Ascending aorta (tissue), 2 donors: ENCODE measurements around the gene OR2J2. TPM values are rescaled to one million over a fixed set of nuclear protein-coding genes. Genes with fewer than 3 reads are reported as not detected.
"Not testable (repeated sequence)": the region's sequence is repeated elsewhere in the genome, so short reads cannot be mapped to it uniquely, and the experiment has no call there.

Experiments used
- DNase-seq, 2 donors: peaks; one replicate each; pipeline ENCODE4 v3.0.0-alpha.2; 2019; ENCODE audit warnings: low spot score in 2 of 2
- H3K27ac ChIP-seq, 2 donors: fragments of 200-600 bp; sonication (generic); one replicate each; pipeline ENCODE4 v1.5.1; 2016 to 2017; ENCODE audit warnings: mild to moderate bottlenecking in 1 of 2
- H3K27me3 ChIP-seq: fragments of 200-600 bp; sonication (generic); one replicate; pipeline ENCODE4 v1.5.1; 2017
- H3K36me3 ChIP-seq, 2 donors: fragments of 200-600 bp; sonication (generic); one replicate each; pipeline ENCODE4 v1.5.1; 2016
- H3K4me1 ChIP-seq, 2 donors: fragments of 200-600 bp; sonication (generic); one replicate each; pipeline ENCODE4 v1.5.1; 2016 to 2017; ENCODE audit warnings: mild to moderate bottlenecking in 1 of 2
- H3K4me3 ChIP-seq, 2 donors: fragments of 200-600 bp; sonication (generic); one replicate each; pipeline ENCODE4 v1.5.1; 2016 to 2017; ENCODE audit warnings: mild to moderate bottlenecking in 1 of 2
- H3K9me3 ChIP-seq, 2 donors: fragments of 200-600 bp; sonication (generic); one replicate each; pipeline ENCODE4 v1.5.1; 2016
- CTCF ChIP-seq, 3 experiments: fragments of 200-600 bp in 2 of 3; fragments of 450-650 bp in 1 of 3; sonication (generic) in 2 of 3; IDR thresholded peaks; one replicate each; pipeline ENCODE4 v1.5.1; 2016 to 2019; ENCODE audit warnings: antibody characterized with exemption in 3 of 3, mild to moderate bottlenecking in 1 of 3, moderate library complexity in 1 of 3
- intact Hi-C: fragments of 100-400 bp; cut with DNase I; formaldehyde crosslinking; loops from one replicate; pipeline ENCODE4 v1.15.1; 2023
- total RNA-seq: library from RNA; depleted of rRNA; stranded (reverse); fragments of >200 nt; gene quantifications from one replicate; pipeline ENCODE4 v1.1.0, GENCODE V29; 2016

The OR2J2 gene
- total RNA-seq, 1 donor from 2014 or later = not detected

- no peak for TF ChIP-seq CTCF (IDR thresholded peaks at IDR 0.05)
- H3K36me3 ChIP-seq = no peaks in the 10 kb centered on the region
- intact Hi-C loops = no loop called here
Observed at GRCh38 chr6:29142309-29142708, 28.4 kb upstream of the OR2J2 start.

DNA sequence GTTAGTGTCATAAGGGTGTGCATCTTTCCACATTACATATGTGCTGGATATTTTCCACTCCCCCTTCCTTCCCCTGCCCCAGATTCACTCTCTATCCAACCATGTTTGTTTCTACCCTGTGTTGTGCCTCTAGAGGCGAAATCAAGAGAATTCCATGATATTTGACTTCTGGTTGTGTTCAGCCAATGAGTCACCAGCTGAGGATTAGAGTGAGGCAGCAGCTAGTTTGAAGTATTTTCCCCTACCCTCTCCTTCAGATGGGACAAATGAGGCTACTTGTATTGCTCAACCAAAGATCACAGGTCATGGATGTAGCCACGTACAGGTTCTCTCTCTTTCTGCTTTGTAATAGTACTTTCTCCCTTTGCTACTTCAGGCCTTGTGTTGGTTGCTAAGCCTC is 24.5 kb upstream of the OR2J2 start:
- intact Hi-C loops = no loop called here
- TF ChIP-seq CTCF (IDR thresholded peaks at IDR 0.05) = no peak
- DNase-seq = no peak
- Histone ChIP-seq H3K9me3 (no peaks in the 10 kb centered on the region), H3K27me3 (no peaks in the 10 kb centered on the region), H3K4me3 (no peak overlapping the region), H3K36me3 (no peaks in the 10 kb centered on the region), H3K4me1 (no peaks in the 10 kb centered on the region), H3K27ac (no peak overlapping the region)

More at GRCh38 chr6:29142309-29142708, 28.4 kb upstream of the OR2J2 start:
- no peak overlapping the region for H3K4me3 ChIP-seq
- H3K27me3 ChIP-seq = no peaks in the 10 kb centered on the region
- no peaks in the 10 kb centered on the region for H3K4me1 ChIP-seq
- no peak overlapping the region for H3K27ac ChIP-seq
- H3K9me3 ChIP-seq = no peaks in the 10 kb centered on the region
- DNase-seq = no peak

DNA sequence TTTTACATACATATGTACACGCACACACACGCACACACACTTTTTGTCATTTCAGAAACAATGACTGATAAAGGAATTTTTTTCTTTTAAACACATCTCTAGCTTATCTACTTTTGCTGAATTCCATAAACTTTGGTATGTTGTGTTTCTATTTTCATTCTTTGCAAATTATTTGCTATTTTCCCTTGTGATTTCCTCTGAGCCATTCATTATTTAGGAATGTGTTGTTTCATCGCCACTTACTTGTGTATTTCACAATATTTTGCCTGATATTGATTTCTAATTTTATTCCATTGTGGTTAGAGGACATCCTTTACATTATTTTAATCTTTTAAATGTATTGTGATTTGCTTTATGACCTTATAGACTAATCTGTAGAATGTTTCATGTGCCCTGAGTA is 23.6 kb upstream of the OR2J2 start:
- Histone ChIP-seq H3K27ac (no peak overlapping the region), H3K36me3 (no peaks in the 10 kb centered on the region), H3K4me1 (no peaks in the 10 kb centered on the region), H3K27me3 (no peaks in the 10 kb centered on the region), H3K4me3 (no peak overlapping the region), H3K9me3 (no peaks in the 10 kb centered on the region)
- TF ChIP-seq CTCF (IDR thresholded peaks at IDR 0.05) = no peak
- DNase-seq = no peak
- intact Hi-C loops = no loop called here

DNA sequence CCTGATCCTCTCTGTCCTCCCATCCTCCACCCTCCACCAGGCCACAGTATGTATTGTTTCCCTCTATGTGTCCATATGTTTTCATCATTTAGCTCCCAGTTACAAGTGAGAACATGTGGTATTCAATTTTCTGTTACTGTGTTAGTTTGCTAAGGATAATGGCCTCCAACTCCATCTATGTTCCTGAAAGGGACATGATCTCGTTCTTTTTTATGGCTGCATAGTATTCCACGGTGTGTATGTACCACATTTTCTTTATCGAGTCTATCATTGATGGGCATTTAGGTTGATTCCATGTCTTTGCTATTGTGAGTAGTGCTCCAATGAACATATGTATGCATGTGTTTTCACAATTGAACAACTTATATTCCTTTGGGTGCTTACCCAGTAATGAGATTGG is 21.3 kb upstream of the OR2J2 start:
- H3K4me1 ChIP-seq, H3K4me3 ChIP-seq, H3K27ac ChIP-seq, H3K27me3 ChIP-seq, H3K9me3 ChIP-seq, intact Hi-C loops, DNase-seq, H3K36me3 ChIP-seq: not testable (repeated sequence)

GRCh38 chr6:29153083-29153482 is 17.6 kb upstream of the OR2J2 start:
- Histone ChIP-seq H3K4me1 (no peaks in the 10 kb centered on the region), H3K9me3 (no peaks in the 10 kb centered on the region), H3K4me3 (no peak overlapping the region), H3K27ac (no peak overlapping the region), H3K27me3 (no peaks in the 10 kb centered on the region), H3K36me3 (no peaks in the 10 kb centered on the region)
- no peak for DNase-seq
- no peak for TF ChIP-seq CTCF (IDR thresholded peaks at IDR 0.05)
- intact Hi-C loops = no loop called here

DNA sequence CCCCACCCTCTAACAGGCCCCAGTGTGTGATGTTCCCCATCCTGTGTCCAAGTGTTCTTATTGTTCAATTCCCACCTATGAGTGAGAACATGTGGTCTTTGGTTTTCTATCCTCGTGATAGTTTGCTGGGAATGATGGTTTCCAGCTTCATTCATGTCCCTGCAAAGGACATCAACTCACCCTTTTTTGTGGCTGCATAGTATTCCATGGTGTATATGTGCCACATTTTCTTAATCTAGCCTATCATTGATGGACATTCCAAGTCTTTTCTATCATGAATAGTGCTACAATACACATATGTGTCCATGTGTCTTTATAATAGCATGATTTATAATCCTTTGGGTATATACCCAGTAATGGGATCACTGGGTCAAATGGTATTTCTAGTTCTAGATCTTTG is 15.5 kb upstream of the OR2J2 start:
- H3K27me3 ChIP-seq, H3K27ac ChIP-seq, H3K4me3 ChIP-seq, DNase-seq, H3K36me3 ChIP-seq, H3K4me1 ChIP-seq, intact Hi-C loops, H3K9me3 ChIP-seq: not testable (repeated sequence)

DNA sequence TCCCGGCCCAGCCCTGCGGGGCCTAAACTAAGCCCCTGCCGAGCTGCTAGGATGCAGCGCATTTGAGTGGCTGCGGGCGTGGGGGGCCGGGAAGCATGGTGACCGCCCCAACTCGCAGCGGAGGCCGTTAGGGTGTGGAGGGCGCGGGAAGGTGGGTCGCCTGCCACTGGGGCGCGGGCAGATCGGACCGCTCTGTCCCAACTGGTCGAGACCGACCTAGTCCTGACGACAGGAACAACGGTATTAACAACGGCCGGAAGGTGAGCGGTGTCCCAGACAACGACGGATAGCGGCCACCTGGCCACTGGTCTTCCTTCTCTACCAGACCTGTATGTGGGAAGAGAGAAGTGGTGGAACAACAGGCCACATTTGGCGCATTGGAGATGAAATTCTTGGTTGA is 10.8 kb upstream of the OR2J2 start:
- H3K4me3 ChIP-seq, intact Hi-C loops, H3K27ac ChIP-seq, DNase-seq, H3K27me3 ChIP-seq, H3K9me3 ChIP-seq, H3K36me3 ChIP-seq, H3K4me1 ChIP-seq: not testable (repeated sequence)

- intact Hi-C loops, H3K27me3 ChIP-seq, H3K9me3 ChIP-seq, DNase-seq, H3K36me3 ChIP-seq, H3K27ac ChIP-seq, H3K4me3 ChIP-seq, H3K4me1 ChIP-seq: not testable (repeated sequence)
Observed at GRCh38 chr6:29165571-29165970, 5.1 kb upstream of the OR2J2 start.
